ENCODE results near the gene OTUB2.

DNA sequence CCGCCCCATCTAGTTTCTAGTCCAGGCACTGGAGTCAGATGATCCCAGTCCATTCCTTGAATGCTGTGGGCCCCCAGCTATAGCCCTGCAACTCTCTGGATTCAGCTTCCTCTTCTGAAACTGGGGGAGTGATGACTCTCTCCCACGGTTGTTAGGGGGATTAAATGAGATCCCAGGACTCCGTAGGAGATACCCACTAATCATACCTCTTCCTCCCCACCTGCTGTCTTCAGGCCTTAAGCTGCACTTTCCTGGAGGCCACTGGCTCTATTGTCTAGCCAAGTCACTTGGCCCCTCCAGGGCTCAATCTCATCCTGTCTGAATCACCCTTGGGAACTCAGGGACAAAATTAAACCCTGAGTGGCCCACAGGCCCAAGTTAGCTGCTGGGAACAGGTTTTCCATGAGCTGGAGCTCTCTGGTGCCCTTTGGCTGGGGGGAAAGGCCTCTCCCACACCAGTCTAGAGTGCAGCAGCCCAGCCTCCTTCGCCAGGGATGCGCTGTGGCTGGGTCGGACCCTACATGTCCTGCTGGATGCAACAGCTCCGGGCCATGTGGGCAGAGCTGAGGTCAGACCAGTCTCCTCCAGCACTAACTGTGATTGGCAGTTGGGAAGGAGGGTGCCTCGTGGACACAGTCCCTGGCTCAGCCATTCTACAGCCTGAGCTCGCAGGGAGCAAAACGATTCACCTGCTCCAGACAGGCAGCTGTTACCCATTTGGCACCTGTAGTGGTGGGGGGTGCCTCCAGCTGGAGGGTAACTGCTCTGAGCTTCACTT lies 43.7 kb upstream of the OTUB2 start:
- TF ChIP-seq, protein P1, sequence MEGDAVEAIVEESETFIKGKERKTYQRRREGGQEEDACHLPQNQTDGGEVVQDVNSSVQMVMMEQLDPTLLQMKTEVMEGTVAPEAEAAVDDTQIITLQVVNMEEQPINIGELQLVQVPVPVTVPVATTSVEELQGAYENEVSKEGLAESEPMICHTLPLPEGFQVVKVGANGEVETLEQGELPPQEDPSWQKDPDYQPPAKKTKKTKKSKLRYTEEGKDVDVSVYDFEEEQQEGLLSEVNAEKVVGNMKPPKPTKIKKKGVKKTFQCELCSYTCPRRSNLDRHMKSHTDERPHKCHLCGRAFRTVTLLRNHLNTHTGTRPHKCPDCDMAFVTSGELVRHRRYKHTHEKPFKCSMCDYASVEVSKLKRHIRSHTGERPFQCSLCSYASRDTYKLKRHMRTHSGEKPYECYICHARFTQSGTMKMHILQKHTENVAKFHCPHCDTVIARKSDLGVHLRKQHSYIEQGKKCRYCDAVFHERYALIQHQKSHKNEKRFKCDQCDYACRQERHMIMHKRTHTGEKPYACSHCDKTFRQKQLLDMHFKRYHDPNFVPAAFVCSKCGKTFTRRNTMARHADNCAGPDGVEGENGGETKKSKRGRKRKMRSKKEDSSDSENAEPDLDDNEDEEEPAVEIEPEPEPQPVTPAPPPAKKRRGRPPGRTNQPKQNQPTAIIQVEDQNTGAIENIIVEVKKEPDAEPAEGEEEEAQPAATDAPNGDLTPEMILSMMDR (IDR thresholded peaks at IDR 0.05; ENCODE audit: low read depth, low read length, poor library complexity, severe bottlenecking) = no peak
- TF ChIP-seq EZH2phosphoT487 (IDR thresholded peaks at IDR 0.05; ENCODE audit: borderline replicate concordance, low read length) = no peak
